Transverse colon (tissue), 3 donors: Measurements from ENCODE around the gene SARS1.

ENCODE experiments used
- EP300 ChIP-seq: sonication (generic); formaldehyde crosslinking; IDR thresholded peaks from one replicate; pipeline ENCODE4 v1.6.1; 2017; ENCODE audit warnings: antibody characterized with exemption, low read depth
- TF ChIP-seq, protein P1 (sequence below), 5 experiments: fragments of 200-600 bp in 3 of 5; fragments of 450-650 bp in 2 of 5; sonication (generic) in 3 of 5; IDR thresholded peaks; 1 replicate in 2 of 5; 2 replicates in 3 of 5; pipeline ENCODE4 v1.5.1; 2016 to 2017; ENCODE audit warnings: antibody characterized with exemption in 5 of 5, inconsistent platforms in 3 of 5, mild to moderate bottlenecking in 2 of 5, moderate library complexity in 1 of 5

DNA sequence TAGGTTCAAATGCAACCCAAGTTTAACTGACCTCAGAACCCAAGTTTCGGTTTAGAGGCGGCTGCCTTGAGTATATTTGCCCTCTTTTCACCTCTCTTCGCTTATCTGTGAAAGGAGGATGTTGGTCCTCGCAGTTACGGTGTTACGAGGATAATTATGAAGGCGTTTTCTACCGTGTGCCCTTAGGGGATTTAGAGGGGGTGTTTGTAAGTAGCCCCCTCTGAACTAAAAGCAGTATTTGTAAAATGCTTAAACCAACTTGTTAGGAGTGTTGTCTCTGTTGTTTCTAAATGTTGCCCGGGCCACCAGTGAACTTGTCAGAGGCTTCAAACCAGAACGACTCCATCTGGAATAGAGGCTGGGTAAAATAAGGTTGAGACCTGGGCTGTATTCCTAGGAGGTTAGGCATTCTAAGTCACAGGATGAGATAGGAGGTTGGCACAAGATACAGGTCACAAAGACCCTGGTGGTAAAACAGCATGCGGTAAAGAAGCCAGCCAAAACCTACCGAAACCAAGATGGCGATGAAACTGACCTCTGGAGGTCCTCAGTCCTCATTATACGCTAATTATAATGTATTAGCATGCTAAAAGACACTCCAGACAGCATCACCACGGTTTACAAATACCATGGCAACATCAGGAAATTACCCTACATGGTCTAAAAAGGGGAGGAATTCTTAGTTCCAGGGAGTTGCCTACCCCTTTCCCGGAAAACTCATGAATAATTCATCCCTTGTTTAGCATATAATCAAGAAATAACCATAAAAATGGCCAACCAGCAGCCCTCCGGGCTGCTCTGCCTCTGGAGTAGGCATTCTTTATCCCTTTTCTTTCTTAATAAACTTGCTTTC is 70.3 kb downstream of the SARS1 start:
- no peak for TF ChIP-seq EP300
- TF ChIP-seq, protein P1, sequence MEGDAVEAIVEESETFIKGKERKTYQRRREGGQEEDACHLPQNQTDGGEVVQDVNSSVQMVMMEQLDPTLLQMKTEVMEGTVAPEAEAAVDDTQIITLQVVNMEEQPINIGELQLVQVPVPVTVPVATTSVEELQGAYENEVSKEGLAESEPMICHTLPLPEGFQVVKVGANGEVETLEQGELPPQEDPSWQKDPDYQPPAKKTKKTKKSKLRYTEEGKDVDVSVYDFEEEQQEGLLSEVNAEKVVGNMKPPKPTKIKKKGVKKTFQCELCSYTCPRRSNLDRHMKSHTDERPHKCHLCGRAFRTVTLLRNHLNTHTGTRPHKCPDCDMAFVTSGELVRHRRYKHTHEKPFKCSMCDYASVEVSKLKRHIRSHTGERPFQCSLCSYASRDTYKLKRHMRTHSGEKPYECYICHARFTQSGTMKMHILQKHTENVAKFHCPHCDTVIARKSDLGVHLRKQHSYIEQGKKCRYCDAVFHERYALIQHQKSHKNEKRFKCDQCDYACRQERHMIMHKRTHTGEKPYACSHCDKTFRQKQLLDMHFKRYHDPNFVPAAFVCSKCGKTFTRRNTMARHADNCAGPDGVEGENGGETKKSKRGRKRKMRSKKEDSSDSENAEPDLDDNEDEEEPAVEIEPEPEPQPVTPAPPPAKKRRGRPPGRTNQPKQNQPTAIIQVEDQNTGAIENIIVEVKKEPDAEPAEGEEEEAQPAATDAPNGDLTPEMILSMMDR (IDR thresholded peaks at IDR 0.05): no peak
